Transverse colon (tissue), 4 donors: Measurements from ENCODE around the gene CMTM3. TPM values are rescaled to one million over a fixed set of nuclear protein-coding genes. Genes with fewer than 3 reads are reported as not detected.
A peak's percentile ranks its signal among the peaks of the same experiment; 100 is the strongest.

Experiments used
- DNase-seq: peaks from one replicate; pipeline ENCODE4 v3.0.0-alpha.2; 2019
- H3K27ac ChIP-seq, 4 donors: fragments of 200-600 bp; sonication (generic); 2 replicates each; pipeline ENCODE4 v1.5.1; 2016 to 2018; ENCODE audit warnings: inconsistent platforms in 4 of 4
- H3K27me3 ChIP-seq: fragments of 200-600 bp; sonication (generic); 2 replicates; pipeline ENCODE4 v1.5.1; 2017; ENCODE audit warnings: inconsistent platforms
- H3K36me3 ChIP-seq, 4 donors: fragments of 200-600 bp; sonication (generic); 2 replicates each; pipeline ENCODE4 v1.5.1; 2017 to 2019; ENCODE audit warnings: inconsistent platforms in 4 of 4
- H3K4me1 ChIP-seq, 4 donors: fragments of 200-600 bp; sonication (generic); 2 replicates each; pipeline ENCODE4 v1.5.1; 2017 to 2020; ENCODE audit warnings: inconsistent platforms in 4 of 4
- H3K4me3 ChIP-seq, 4 donors: fragments of 200-600 bp; sonication (generic); 1 replicate in 1 of 4; 2 replicates in 3 of 4; pipeline versions ENCODE4 v1.5.1 to v1.6.1; 2017 to 2019; ENCODE audit warnings: inconsistent platforms in 4 of 4
- H3K9me3 ChIP-seq, 2 donors: fragments of 200-600 bp; sonication (generic); 2 replicates each; pipeline ENCODE4 v1.5.1; 2017 to 2019; ENCODE audit warnings: inconsistent platforms in 2 of 2
- CTCF ChIP-seq, 5 experiments: fragments of 200-600 bp in 3 of 5; fragments of 450-650 bp in 2 of 5; sonication (generic) in 3 of 5; IDR thresholded peaks; 1 replicate in 2 of 5; 2 replicates in 3 of 5; pipeline ENCODE4 v1.5.1; 2016 to 2017; ENCODE audit warnings: antibody characterized with exemption in 5 of 5, inconsistent platforms in 3 of 5, mild to moderate bottlenecking in 2 of 5, moderate library complexity in 1 of 5
- EP300 ChIP-seq: sonication (generic); formaldehyde crosslinking; IDR thresholded peaks from one replicate; pipeline ENCODE4 v1.6.1; 2017; ENCODE audit warnings: antibody characterized with exemption, low read depth
- POLR2A ChIP-seq: fragments of 450-650 bp; IDR thresholded peaks from one replicate; pipeline ENCODE4 v1.6.1; 2016; ENCODE audit warnings: antibody characterized with exemption, mild to moderate bottlenecking, moderate library complexity
- POLR2AphosphoS5 ChIP-seq, 3 donors: sonication (generic); formaldehyde crosslinking; IDR thresholded peaks; one replicate each; pipeline ENCODE4 v1.6.1; 2016; ENCODE audit warnings: antibody characterized with exemption in 3 of 3
- WGBS, 2 donors: methylation state at CpG; one replicate each; pipeline ENCODE4 v1.1.5; 2018; ENCODE audit warnings: low coverage in 1 of 2; 5-methylcytosine and 5-hydroxymethylcytosine counted together
- in situ Hi-C, 4 donors: fragments of 200-750 bp; cut with MboI; loops; one replicate each; pipeline versions ENCODE4 v1.15.0 to v1.15.1; 2017; ENCODE audit warnings: low sequenced_read_pairs in 3 of 4, low pct_ligation_motif_present in 1 of 4, low pct_unique_long_range_greater_than_20kb in 1 of 4
- intact Hi-C: fragments of 100-400 bp; cut with DNase I; formaldehyde crosslinking; loops from one replicate; pipeline ENCODE4 v1.15.1; 2023; ENCODE audit warnings: low total_unique reads
- total RNA-seq, 4 donors: library from RNA; depleted of rRNA; stranded (reverse); fragments of >200 nt; gene quantifications; one replicate each; pipeline ENCODE4 v1.1.0, GENCODE V29; 2016

Gene CMTM3
- 10 to 100 TPM in 1 of 4 donors, 1 to 10 TPM in 2, not detected in 1; 2.4 to 11.6 (median 6.1) TPM for total RNA-seq

- TF ChIP-seq CTCF (IDR thresholded peaks at IDR 0.05) (peak; percentile 58 to 79 (median 65)), POLR2AphosphoS5 (IDR thresholded peaks at IDR 0.05) (peak in 1 of 3 donors; percentile 7), POLR2A (no peak)
- peaks cover 0 to 41% (median 22%) of the 10 kb centered on the region in 4 donors for H3K4me1 ChIP-seq
- H3K4me3 ChIP-seq, result peak within 1 kb of the TSS; percentile 54 to 84 (median 71)
- H3K27ac ChIP-seq, result peak within 1 kb of the TSS; percentile 81 to 88 (median 84)
- 7% methylated on average over 16 of the region's 96 CpGs; no CpG with 5 or more reads in 1 of the 2 donors for WGBS, 2 donors
- intact Hi-C loops, result loop anchor here (5.0 to 10.0 kb wide), 2 partner anchors 200 to 263 kb away; no protein-coding TSS in a partner anchor
- H3K9me3 ChIP-seq, result no peaks in the 10 kb centered on the region
- in situ Hi-C loops, result loop anchor here in 2 of 4 donors (10.0 to 25.0 kb wide), 2 partner anchors 192 to 200 kb away; no protein-coding TSS in a partner anchor
- no peaks in the 10 kb centered on the region for H3K36me3 ChIP-seq
- peak; percentile 59 for DNase-seq
- H3K27me3 ChIP-seq, result peaks cover 17% of the 10 kb centered on the region
Measured at GRCh38 chr16:66604376-66605176, at the start of gene CMTM3. TSS of gene CMTM3 (plus strand) at chr16:66604704. CDS start at chr16:66604806, 102 bp downstream.

GRCh38 chr16:66560107-66560506 lies 44.4 kb upstream of the CMTM3 start:
- H3K9me3 ChIP-seq, result no peaks in the 10 kb centered on the region
- in situ Hi-C loops (no loop called here), intact Hi-C loops (no loop called here)
- H3K27me3 ChIP-seq, result no peaks in the 10 kb centered on the region
- 75 to 85% methylated on average over 1 of the region's 1 CpG for WGBS, 2 donors
- DNase-seq, result no peak
- H3K36me3 ChIP-seq, result peaks cover 0 to 14% (median 0%) of the 10 kb centered on the region in 4 donors
- no peak overlapping the region for H3K4me3 ChIP-seq
- no peak for TF ChIP-seq CTCF (IDR thresholded peaks at IDR 0.05)
- TF ChIP-seq POLR2AphosphoS5 (IDR thresholded peaks at IDR 0.05), result no peak
- no peak for TF ChIP-seq EP300
- H3K4me1 ChIP-seq, result peaks cover 0 to 9% (median 2%) of the 10 kb centered on the region in 4 donors
- H3K27ac ChIP-seq, result no peak overlapping the region

GRCh38 chr16:66561381-66562080 lies 43.0 kb upstream of the CMTM3 start:
- H3K4me1 ChIP-seq, result peaks cover 0 to 8% (median 2%) of the 10 kb centered on the region in 4 donors
- peaks cover 0 to 26% (median 3%) of the 10 kb centered on the region in 4 donors for H3K36me3 ChIP-seq
- no peaks in the 10 kb centered on the region for H3K9me3 ChIP-seq
- in situ Hi-C loops (no loop called here), intact Hi-C loops (no loop called here)
- WGBS, 2 donors, result 87 to 90% methylated on average over 3 of the region's 3 CpGs
- no peak overlapping the region for H3K27ac ChIP-seq
- H3K4me3 ChIP-seq, result no peak overlapping the region
- no peaks in the 10 kb centered on the region for H3K27me3 ChIP-seq
- DNase-seq, result no peak
- TF ChIP-seq EP300 (no peak), CTCF (IDR thresholded peaks at IDR 0.05) (no peak), POLR2AphosphoS5 (IDR thresholded peaks at IDR 0.05) (no peak), POLR2A (no peak)

GRCh38 chr16:66562409-66562808 lies 42.1 kb upstream of the CMTM3 start:
- peaks cover 0 to 2% (median under 1%) of the 10 kb centered on the region in 4 donors for H3K4me1 ChIP-seq
- WGBS, 2 donors, result 87 to 93% methylated on average over 1 of the region's 1 CpG
- no peak overlapping the region for H3K27ac ChIP-seq
- in situ Hi-C loops (no loop called here), intact Hi-C loops (no loop called here)
- TF ChIP-seq CTCF (IDR thresholded peaks at IDR 0.05), result no peak
- TF ChIP-seq EP300, result no peak
- no peak for TF ChIP-seq POLR2A
- no peak for TF ChIP-seq POLR2AphosphoS5 (IDR thresholded peaks at IDR 0.05)
- peaks cover 0 to 30% (median 5%) of the 10 kb centered on the region in 4 donors for H3K36me3 ChIP-seq
- H3K27me3 ChIP-seq, result no peaks in the 10 kb centered on the region
- no peaks in the 10 kb centered on the region for H3K9me3 ChIP-seq
- no peak for DNase-seq
- H3K4me3 ChIP-seq, result no peak overlapping the region
